Hepatocyte (in vitro differentiated cells): ENCODE measurements around the gene PHACTR3. TPM values are rescaled to one million over a fixed set of nuclear protein-coding genes. Genes with fewer than 3 reads are reported as not detected.

Source experiments
- DNase-seq: peaks from one replicate; pipeline ENCODE4 v3.0.0-alpha.2; 2016; ENCODE audit warnings: low spot score
- H2AFZ ChIP-seq: fragments of 200-600 bp; sonication (generic); 2 replicates; pipeline ENCODE4 v1.6.0; 2016; ENCODE audit warnings: antibody characterized with exemption, mild to moderate bottlenecking
- H3K27ac ChIP-seq: fragments of 200-600 bp; sonication (generic); 2 replicates; pipeline ENCODE4 v1.5.1; 2016; ENCODE audit warnings: mild to moderate bottlenecking
- H3K27me3 ChIP-seq: fragments of 200-600 bp; sonication (generic); 2 replicates; pipeline ENCODE4 v1.6.1; 2016
- H3K36me3 ChIP-seq: fragments of 200-600 bp; sonication (generic); replicated peaks from 2 replicates; pipeline ENCODE4 v1.5.1; 2016; ENCODE audit warnings: low read depth; ENCODE audit not compliant: insufficient read depth
- H3K4me1 ChIP-seq: fragments of 200-600 bp; sonication (generic); 2 replicates; pipeline ENCODE4 v1.5.1; 2016; ENCODE audit warnings: mild to moderate bottlenecking, moderate library complexity; ENCODE audit not compliant: insufficient read depth
- H3K4me2 ChIP-seq: fragments of 200-600 bp; sonication (generic); 2 replicates; pipeline ENCODE4 v1.6.0; 2016
- H3K4me3 ChIP-seq: fragments of 200-600 bp; sonication (generic); 2 replicates; pipeline ENCODE4 v1.5.1; 2016; ENCODE audit warnings: mild to moderate bottlenecking
- H3K79me2 ChIP-seq: fragments of 200-600 bp; sonication (generic); 2 replicates; pipeline ENCODE4 v1.6.0; 2017; ENCODE audit warnings: mild to moderate bottlenecking
- H3K9me2 ChIP-seq: fragments of 200-600 bp; sonication (generic); replicated peaks from 2 replicates; pipeline ENCODE4 v1.6.0; 2017; ENCODE audit warnings: mild to moderate bottlenecking; ENCODE audit not compliant: insufficient read depth
- H3K9me3 ChIP-seq: fragments of 200-600 bp; sonication (generic); 2 replicates; pipeline ENCODE4 v1.5.1; 2016; ENCODE audit warnings: low read depth, mild to moderate bottlenecking
- H4K20me1 ChIP-seq: fragments of 200-600 bp; sonication (generic); 2 replicates; pipeline ENCODE4 v1.6.0; 2016; ENCODE audit warnings: mild to moderate bottlenecking; ENCODE audit not compliant: insufficient read depth, poor library complexity, severe bottlenecking
- EZH2 ChIP-seq: fragments of 200-600 bp; sonication (generic); IDR thresholded peaks from 2 replicates; pipeline ENCODE4 v1.6.1; 2016; ENCODE audit warnings: antibody characterized with exemption, mild to moderate bottlenecking, borderline replicate concordance
- EZH2phosphoT487 ChIP-seq: fragments of 200-600 bp; sonication (generic); IDR thresholded peaks from one replicate; pipeline ENCODE4 v1.6.1; 2018; ENCODE audit warnings: antibody characterized with exemption, mild to moderate bottlenecking, low read depth, moderate library complexity; ENCODE audit not compliant: unreplicated experiment, severe bottlenecking
- WGBS: methylation state at CpG from one replicate; pipeline ENCODE4 v1.1.6; 2016; ENCODE audit warnings: low lambda C conversion rate; ENCODE audit errors: missing lambda C conversion rate; 5-methylcytosine and 5-hydroxymethylcytosine counted together
- polyA plus RNA-seq: library from polyadenylated mRNA; unstranded; fragments of >200 nt; fragmentation: Nextera tagmentation; extraction: Ambion mirVana; gene quantifications from 2 replicates; pipeline ENCODE4 v1.2.1, GENCODE V29; 2016
- total RNA-seq: library from RNA; depleted of rRNA; stranded (reverse); fragments of >200 nt; gene quantifications from 2 replicates; pipeline ENCODE4 v1.2.3, GENCODE V29; 2014
- TF ChIP-seq, protein P1 (sequence below): fragments of 200-600 bp; sonication (generic); IDR thresholded peaks from 2 replicates; pipeline ENCODE4 v1.5.1; 2016; ENCODE audit warnings: antibody characterized with exemption, mild to moderate bottlenecking; ENCODE audit not compliant: poor library complexity

PHACTR3 gene
- total and polyA plus RNA-seq, 2 experiments from 2014 or later, result 5.2 to 7.5 TPM

DNA sequence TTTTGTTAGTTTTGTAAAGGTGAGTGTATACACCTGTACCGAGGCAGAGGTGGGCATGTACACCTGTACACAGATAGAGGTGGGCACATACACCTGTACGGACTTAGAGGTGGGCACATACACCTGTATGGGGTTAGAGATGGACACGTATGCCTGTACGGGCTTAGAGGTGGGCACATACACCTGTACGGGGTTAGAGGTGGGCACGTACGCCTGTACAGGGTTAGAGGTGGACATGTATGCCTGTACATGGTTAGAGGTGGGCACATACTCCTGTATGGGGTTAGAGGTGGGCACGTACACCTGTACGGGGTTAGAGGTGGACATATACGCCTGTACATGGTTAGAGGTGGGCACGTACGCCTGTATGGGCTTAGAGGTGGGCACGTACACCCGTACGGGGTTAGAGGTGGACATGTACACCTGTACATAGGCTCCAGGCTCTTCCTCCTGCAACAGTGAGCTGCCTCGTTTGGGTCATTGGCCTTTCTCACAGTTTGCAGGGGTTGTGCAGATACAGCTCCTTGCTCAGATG is 63.7 kb downstream of the PHACTR3 start:
- TF ChIP-seq EZH2phosphoT487 (no peak), EZH2 (no peak)
- TF ChIP-seq, protein P1, sequence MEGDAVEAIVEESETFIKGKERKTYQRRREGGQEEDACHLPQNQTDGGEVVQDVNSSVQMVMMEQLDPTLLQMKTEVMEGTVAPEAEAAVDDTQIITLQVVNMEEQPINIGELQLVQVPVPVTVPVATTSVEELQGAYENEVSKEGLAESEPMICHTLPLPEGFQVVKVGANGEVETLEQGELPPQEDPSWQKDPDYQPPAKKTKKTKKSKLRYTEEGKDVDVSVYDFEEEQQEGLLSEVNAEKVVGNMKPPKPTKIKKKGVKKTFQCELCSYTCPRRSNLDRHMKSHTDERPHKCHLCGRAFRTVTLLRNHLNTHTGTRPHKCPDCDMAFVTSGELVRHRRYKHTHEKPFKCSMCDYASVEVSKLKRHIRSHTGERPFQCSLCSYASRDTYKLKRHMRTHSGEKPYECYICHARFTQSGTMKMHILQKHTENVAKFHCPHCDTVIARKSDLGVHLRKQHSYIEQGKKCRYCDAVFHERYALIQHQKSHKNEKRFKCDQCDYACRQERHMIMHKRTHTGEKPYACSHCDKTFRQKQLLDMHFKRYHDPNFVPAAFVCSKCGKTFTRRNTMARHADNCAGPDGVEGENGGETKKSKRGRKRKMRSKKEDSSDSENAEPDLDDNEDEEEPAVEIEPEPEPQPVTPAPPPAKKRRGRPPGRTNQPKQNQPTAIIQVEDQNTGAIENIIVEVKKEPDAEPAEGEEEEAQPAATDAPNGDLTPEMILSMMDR, result no peak
- no peak overlapping the region for H2AFZ ChIP-seq
- H3K27me3 ChIP-seq, result no peaks in the 10 kb centered on the region
- no peak overlapping the region for H3K4me2 ChIP-seq
- no peaks in the 10 kb centered on the region for H3K9me2 ChIP-seq
- no peaks in the 10 kb centered on the region for H3K79me2 ChIP-seq
- H3K4me3 ChIP-seq, result no peak overlapping the region
- H3K9me3 ChIP-seq, result no peaks in the 10 kb centered on the region
- H3K36me3 ChIP-seq, result no peaks in the 10 kb centered on the region
- no peak overlapping the region for H3K27ac ChIP-seq
- DNase-seq, result no peak
- no peaks in the 10 kb centered on the region for H3K4me1 ChIP-seq
- no peaks in the 10 kb centered on the region for H4K20me1 ChIP-seq
- 76% methylated on average over 16 of the region's 16 CpGs for WGBS

DNA sequence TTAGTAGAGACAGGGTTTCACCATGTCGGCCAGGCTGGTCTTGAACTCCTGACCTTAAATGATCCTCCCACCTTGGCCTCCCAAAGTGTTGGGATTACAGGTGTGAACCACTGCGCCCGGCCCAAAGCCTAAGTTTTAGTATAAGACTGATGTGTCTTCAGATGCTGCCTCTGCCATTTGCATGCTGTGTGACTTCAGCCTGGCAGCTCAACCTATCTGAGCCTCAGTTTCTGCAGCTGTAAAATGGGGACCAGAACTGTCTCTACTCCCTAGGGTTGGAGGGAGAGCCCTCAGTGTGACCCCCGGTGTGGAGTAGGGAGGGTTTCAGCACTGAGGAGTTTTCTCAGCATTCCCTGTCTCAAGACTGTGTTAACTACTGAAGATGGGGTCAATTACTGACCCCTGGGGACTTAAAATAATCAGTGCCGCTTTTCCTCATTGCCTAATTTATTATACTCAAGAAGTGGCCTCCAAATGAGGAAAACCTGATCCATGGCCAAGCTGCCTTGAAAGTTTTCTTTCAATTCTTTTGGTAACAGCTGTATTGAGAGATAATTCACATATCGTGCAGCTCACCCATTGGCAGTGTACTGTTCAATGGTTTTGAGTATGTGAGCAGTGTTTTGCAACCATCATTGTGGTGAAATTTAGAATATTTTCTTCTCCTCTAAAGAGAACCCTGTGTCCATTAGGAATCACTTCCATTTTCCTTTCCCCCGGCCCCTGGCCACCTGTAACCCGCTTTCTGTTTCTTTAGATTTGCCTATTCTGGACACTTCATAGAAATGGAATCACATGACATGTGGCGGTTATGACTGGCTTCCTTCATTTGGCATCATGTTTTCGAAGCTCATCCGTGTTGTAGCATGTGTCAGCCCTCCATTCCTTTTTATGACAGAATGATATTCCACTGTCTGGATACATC is 64.8 kb downstream of the PHACTR3 start:
- WGBS, result 79% methylated on average over 11 of the region's 11 CpGs
- Histone ChIP-seq H3K27ac (no peak overlapping the region), H3K9me2 (no peaks in the 10 kb centered on the region), H3K4me2 (no peak overlapping the region), H4K20me1 (no peaks in the 10 kb centered on the region), H3K4me1 (no peaks in the 10 kb centered on the region), H3K4me3 (no peak overlapping the region), H3K79me2 (no peaks in the 10 kb centered on the region), H3K9me3 (no peaks in the 10 kb centered on the region), H3K36me3 (no peaks in the 10 kb centered on the region), H3K27me3 (no peaks in the 10 kb centered on the region), H2AFZ (no peak overlapping the region)
- DNase-seq, result no peak
- no peak for TF ChIP-seq EZH2phosphoT487
- no peak for TF ChIP-seq EZH2

GRCh38 chr20:59670786-59671492 is 66.6 kb downstream of the PHACTR3 start:
- Histone ChIP-seq H3K9me2 (no peaks in the 10 kb centered on the region), H3K4me2 (no peak overlapping the region), H3K27me3 (no peaks in the 10 kb centered on the region), H3K36me3 (no peaks in the 10 kb centered on the region), H2AFZ (no peak overlapping the region), H3K79me2 (no peaks in the 10 kb centered on the region), H3K4me1 (no peaks in the 10 kb centered on the region), H3K9me3 (no peaks in the 10 kb centered on the region), H3K27ac (no peak overlapping the region), H4K20me1 (no peaks in the 10 kb centered on the region), H3K4me3 (no peak overlapping the region)
- WGBS, result 76% methylated on average over 9 of the region's 9 CpGs
- no peak for TF ChIP-seq EZH2
- no peak for TF ChIP-seq EZH2phosphoT487
- TF ChIP-seq, protein P1, result no peak
- DNase-seq, result no peak
